ENCODE measurements around the gene ZBTB20.

GRCh38 chr3:114928989-114929640 is 218.0 kb downstream of the ZBTB20 start:
- TF ChIP-seq ZBTB33 (IDR thresholded peaks at IDR 0.05) (no peak), CTCF (IDR thresholded peaks at IDR 0.05; ENCODE audit: low read depth, low read length, missing input control) (no peak)

Measured in liver (tissue), 2 donors.